Transverse colon (tissue), 4 donors: Measurements from ENCODE around the gene ZNF93. TPM values are rescaled to one million over a fixed set of nuclear protein-coding genes. Genes with fewer than 3 reads are reported as not detected.
"Not testable (repeated sequence)": the region's sequence is repeated elsewhere in the genome, so short reads cannot be mapped to it uniquely, and the experiment has no call there.

ENCODE experiments used
- DNase-seq: peaks from one replicate; pipeline ENCODE4 v3.0.0-alpha.2; 2019
- H3K27ac ChIP-seq, 4 donors: fragments of 200-600 bp; sonication (generic); 2 replicates each; pipeline ENCODE4 v1.5.1; 2016 to 2018; ENCODE audit warnings: inconsistent platforms in 4 of 4
- H3K27me3 ChIP-seq: fragments of 200-600 bp; sonication (generic); 2 replicates; pipeline ENCODE4 v1.5.1; 2017; ENCODE audit warnings: inconsistent platforms
- H3K36me3 ChIP-seq, 4 donors: fragments of 200-600 bp; sonication (generic); 2 replicates each; pipeline ENCODE4 v1.5.1; 2017 to 2019; ENCODE audit warnings: inconsistent platforms in 4 of 4
- H3K4me1 ChIP-seq, 4 donors: fragments of 200-600 bp; sonication (generic); 2 replicates each; pipeline ENCODE4 v1.5.1; 2017 to 2020; ENCODE audit warnings: inconsistent platforms in 4 of 4
- H3K4me3 ChIP-seq, 4 donors: fragments of 200-600 bp; sonication (generic); 1 replicate in 1 of 4; 2 replicates in 3 of 4; pipeline versions ENCODE4 v1.5.1 to v1.6.1; 2017 to 2019; ENCODE audit warnings: inconsistent platforms in 4 of 4
- H3K9me3 ChIP-seq, 2 donors: fragments of 200-600 bp; sonication (generic); 2 replicates each; pipeline ENCODE4 v1.5.1; 2017 to 2019; ENCODE audit warnings: inconsistent platforms in 2 of 2
- EP300 ChIP-seq: sonication (generic); formaldehyde crosslinking; IDR thresholded peaks from one replicate; pipeline ENCODE4 v1.6.1; 2017; ENCODE audit warnings: antibody characterized with exemption, low read depth
- POLR2A ChIP-seq: fragments of 450-650 bp; IDR thresholded peaks from one replicate; pipeline ENCODE4 v1.6.1; 2016; ENCODE audit warnings: antibody characterized with exemption, mild to moderate bottlenecking, moderate library complexity
- POLR2AphosphoS5 ChIP-seq, 3 donors: sonication (generic); formaldehyde crosslinking; IDR thresholded peaks; one replicate each; pipeline ENCODE4 v1.6.1; 2016; ENCODE audit warnings: antibody characterized with exemption in 3 of 3
- WGBS, 2 donors: methylation state at CpG; one replicate each; pipeline ENCODE4 v1.1.5; 2018; ENCODE audit warnings: low coverage in 1 of 2; 5-methylcytosine and 5-hydroxymethylcytosine counted together
- in situ Hi-C, 4 donors: fragments of 200-750 bp; cut with MboI; loops; one replicate each; pipeline versions ENCODE4 v1.15.0 to v1.15.1; 2017; ENCODE audit warnings: low sequenced_read_pairs in 3 of 4, low pct_ligation_motif_present in 1 of 4, low pct_unique_long_range_greater_than_20kb in 1 of 4
- intact Hi-C: fragments of 100-400 bp; cut with DNase I; formaldehyde crosslinking; loops from one replicate; pipeline ENCODE4 v1.15.1; 2023; ENCODE audit warnings: low total_unique reads
- total RNA-seq, 4 donors: library from RNA; depleted of rRNA; stranded (reverse); fragments of >200 nt; gene quantifications; one replicate each; pipeline ENCODE4 v1.1.0, GENCODE V29; 2016
- TF ChIP-seq, protein P1 (sequence below), 5 experiments: fragments of 200-600 bp in 3 of 5; fragments of 450-650 bp in 2 of 5; sonication (generic) in 3 of 5; IDR thresholded peaks; 1 replicate in 2 of 5; 2 replicates in 3 of 5; pipeline ENCODE4 v1.5.1; 2016 to 2017; ENCODE audit warnings: antibody characterized with exemption in 5 of 5, inconsistent platforms in 3 of 5, mild to moderate bottlenecking in 2 of 5, moderate library complexity in 1 of 5

Gene ZNF93
- total RNA-seq, 4 donors from 2014 or later = 0.40 to 5.4 (median 3.8) TPM; not detected in 1

DNA sequence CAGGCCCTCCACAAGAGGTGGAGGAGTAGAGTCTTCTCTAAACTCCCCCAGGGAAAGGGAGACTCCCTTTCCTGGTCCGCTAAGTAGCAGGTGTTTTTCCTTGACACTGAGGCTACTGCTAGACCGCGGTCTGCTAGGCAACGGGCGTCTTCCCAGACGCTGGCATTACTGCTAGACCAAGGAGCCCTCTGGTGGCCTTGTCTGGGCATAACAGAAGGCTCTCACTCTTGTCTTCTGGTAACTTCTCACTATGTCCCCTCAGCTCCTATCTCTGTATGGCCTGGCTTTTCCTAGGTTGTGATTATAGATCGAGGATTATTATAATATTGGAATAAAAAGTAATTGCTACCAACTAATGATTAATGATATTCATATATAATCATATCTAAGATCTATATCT lies 29.7 kb downstream of the ZNF93 start:
- TF ChIP-seq, protein P1, sequence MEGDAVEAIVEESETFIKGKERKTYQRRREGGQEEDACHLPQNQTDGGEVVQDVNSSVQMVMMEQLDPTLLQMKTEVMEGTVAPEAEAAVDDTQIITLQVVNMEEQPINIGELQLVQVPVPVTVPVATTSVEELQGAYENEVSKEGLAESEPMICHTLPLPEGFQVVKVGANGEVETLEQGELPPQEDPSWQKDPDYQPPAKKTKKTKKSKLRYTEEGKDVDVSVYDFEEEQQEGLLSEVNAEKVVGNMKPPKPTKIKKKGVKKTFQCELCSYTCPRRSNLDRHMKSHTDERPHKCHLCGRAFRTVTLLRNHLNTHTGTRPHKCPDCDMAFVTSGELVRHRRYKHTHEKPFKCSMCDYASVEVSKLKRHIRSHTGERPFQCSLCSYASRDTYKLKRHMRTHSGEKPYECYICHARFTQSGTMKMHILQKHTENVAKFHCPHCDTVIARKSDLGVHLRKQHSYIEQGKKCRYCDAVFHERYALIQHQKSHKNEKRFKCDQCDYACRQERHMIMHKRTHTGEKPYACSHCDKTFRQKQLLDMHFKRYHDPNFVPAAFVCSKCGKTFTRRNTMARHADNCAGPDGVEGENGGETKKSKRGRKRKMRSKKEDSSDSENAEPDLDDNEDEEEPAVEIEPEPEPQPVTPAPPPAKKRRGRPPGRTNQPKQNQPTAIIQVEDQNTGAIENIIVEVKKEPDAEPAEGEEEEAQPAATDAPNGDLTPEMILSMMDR (IDR thresholded peaks at IDR 0.05) = peak; percentile 19 to 43 (median 35)
- peaks cover 0 to 72% (median 14%) of the 10 kb centered on the region in 4 donors for H3K36me3 ChIP-seq

DNA sequence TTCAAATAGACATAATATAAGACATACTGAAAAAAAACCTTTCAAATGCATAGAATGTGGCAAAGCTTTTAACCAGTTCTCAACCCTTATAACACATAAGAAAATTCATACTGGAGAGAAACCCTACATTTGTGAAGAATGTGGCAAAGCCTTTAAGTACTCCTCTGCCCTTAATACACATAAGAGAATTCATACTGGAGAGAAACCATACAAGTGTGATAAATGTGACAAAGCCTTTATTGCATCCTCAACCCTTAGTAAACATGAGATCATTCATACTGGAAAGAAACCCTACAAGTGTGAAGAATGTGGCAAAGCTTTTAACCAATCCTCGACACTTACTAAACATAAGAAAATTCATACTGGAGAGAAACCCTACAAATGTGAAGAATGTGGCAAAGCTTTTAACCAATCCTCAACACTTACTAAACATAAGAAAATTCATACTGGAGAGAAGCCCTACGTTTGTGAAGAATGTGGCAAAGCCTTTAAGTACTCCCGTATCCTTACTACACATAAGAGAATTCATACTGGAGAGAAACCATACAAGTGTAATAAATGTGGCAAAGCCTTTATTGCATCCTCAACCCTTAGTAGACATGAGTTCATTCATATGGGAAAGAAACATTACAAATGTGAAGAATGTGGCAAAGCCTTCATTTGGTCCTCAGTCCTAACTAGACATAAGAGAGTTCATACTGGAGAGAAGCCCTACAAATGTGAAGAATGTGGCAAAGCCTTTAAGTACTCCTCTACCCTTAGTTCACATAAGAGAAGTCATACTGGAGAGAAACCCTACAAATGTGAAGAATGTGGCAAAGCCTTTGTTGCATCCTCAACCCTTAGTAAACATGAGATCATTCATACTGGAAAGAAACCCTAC lies 32.9 kb downstream of the ZNF93 start:
- H3K4me3 ChIP-seq, intact Hi-C loops, in situ Hi-C loops, H3K27me3 ChIP-seq, H3K27ac ChIP-seq, H3K4me1 ChIP-seq, DNase-seq: not testable (repeated sequence)
- 87 to 96% methylated on average over 3 of the region's 3 CpGs for WGBS, 2 donors
- peaks cover 60 to 64% of the 10 kb centered on the region in 2 donors for H3K9me3 ChIP-seq
- H3K36me3 ChIP-seq = peaks cover 0 to 41% (median 12%) of the 10 kb centered on the region in 4 donors

More for the DNA sequence above, 29.7 kb downstream of the ZNF93 start:
- H3K4me3 ChIP-seq, H3K27me3 ChIP-seq, H3K4me1 ChIP-seq, in situ Hi-C loops, intact Hi-C loops, H3K27ac ChIP-seq: not testable (repeated sequence)
- WGBS, 2 donors = 67 to 80% methylated on average over 1 to 7 of the region's 7 CpGs
- H3K9me3 ChIP-seq = peaks cover 43 to 44% of the 10 kb centered on the region in 2 donors
- peak; percentile 23 for DNase-seq

DNA sequence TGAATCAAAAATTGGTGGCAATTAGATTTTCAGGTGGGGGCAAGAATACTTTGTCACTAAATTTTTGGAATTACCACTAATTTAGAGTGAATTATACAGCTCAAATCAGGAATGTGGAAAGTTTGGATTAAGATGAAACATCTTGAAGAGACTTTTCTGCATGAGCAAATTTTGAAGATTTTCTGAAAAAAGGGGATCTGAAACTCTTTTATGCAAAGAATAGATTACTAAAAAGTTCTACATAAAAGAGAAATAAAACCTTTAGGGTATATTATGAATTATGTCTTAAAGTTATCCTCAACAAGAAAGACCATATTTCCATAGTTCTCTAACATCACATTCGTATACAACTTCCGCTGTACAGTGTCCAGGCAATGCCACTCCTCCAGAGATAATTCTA lies 36.7 kb downstream of the ZNF93 start:
- peaks cover 43 to 61% of the 10 kb centered on the region in 2 donors for H3K9me3 ChIP-seq
- no peak for DNase-seq
- no peaks in the 10 kb centered on the region for H3K4me1 ChIP-seq
- TF ChIP-seq, protein P1 (IDR thresholded peaks at IDR 0.05) = no peak
- TF ChIP-seq POLR2A (no peak), POLR2AphosphoS5 (IDR thresholded peaks at IDR 0.05) (no peak), EP300 (no peak)
- no peak overlapping the region for H3K27ac ChIP-seq
- in situ Hi-C loops = no loop called here
- no peak overlapping the region for H3K4me3 ChIP-seq
- intact Hi-C loops = no loop called here
- H3K36me3 ChIP-seq = peaks cover 0 to 20% (median 9%) of the 10 kb centered on the region in 4 donors
- H3K27me3 ChIP-seq = no peaks in the 10 kb centered on the region
- WGBS, 2 donors = 93 to 100% methylated on average over 2 of the region's 2 CpGs

DNA sequence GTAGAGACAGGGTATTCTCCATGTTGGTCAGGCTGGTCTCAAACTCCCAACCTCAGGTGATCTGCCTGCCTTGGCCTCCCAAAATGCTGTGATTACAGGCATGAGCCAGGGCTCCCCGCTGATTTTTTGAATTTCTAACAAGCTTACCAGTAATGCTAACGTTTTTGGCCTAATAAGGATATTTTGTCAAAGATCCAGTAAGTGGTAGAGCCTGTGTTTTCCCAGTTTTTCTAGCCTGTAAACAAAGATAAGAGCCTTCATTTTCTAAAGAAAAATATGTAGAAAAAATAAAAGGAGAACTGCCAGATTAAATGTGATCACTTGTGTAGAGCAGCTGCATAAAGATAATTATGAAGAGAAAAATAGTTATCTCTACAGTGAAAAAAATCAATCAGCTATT lies 37.7 kb downstream of the ZNF93 start:
- Histone ChIP-seq H3K27ac (no peak overlapping the region), H3K27me3 (no peaks in the 10 kb centered on the region), H3K9me3 (peaks cover 35 to 50% of the 10 kb centered on the region in 2 donors), H3K4me3 (no peak overlapping the region), H3K4me1 (no peaks in the 10 kb centered on the region), H3K36me3 (peaks cover 0 to 10% (median 4%) of the 10 kb centered on the region in 4 donors)
- intact Hi-C loops (no loop called here), in situ Hi-C loops (no loop called here)
- WGBS, 2 donors = 25 to 30% methylated on average over 2 of the region's 2 CpGs
- TF ChIP-seq, protein P1 (IDR thresholded peaks at IDR 0.05) = no peak
- TF ChIP-seq EP300 (no peak), POLR2AphosphoS5 (IDR thresholded peaks at IDR 0.05) (no peak), POLR2A (no peak)
- DNase-seq = no peak
